Naive B cell (primary cell): Measurements from ENCODE around the gene RASA3. TPM values are rescaled to one million over a fixed set of nuclear protein-coding genes. Genes with fewer than 3 reads are reported as not detected.

Experiments used
- ATAC-seq, 2 donors: fragments of 150-1000 bp; cut with Tn5 transposase; 2 replicates each; pipeline ENCODE4 v1.10.0; 2021; ENCODE audit warnings: low read depth in 2 of 2, mild to moderate bottlenecking in 2 of 2, moderate library complexity in 2 of 2
- DNase-seq: peaks from one replicate; pipeline ENCODE4 v3.0.0; 2022
- H3K27ac Mint-ChIP-seq, 6 donors: one replicate each; pipeline ENCODE4 v1.8.0; 2020 to 2022; ENCODE audit warnings: mild to moderate bottlenecking in 6 of 6, mixed read lengths in 6 of 6, moderate library complexity in 5 of 6, inconsistent platforms in 2 of 6
- H3K27me3 Mint-ChIP-seq, 3 donors: one replicate each; pipeline ENCODE4 v1.8.0; 2021 to 2022; ENCODE audit warnings: mixed read lengths in 3 of 3, mild to moderate bottlenecking in 1 of 3
- H3K36me3 Mint-ChIP-seq, 2 donors: one replicate each; pipeline ENCODE4 v1.8.0; 2020 to 2022; ENCODE audit warnings: mixed read lengths in 2 of 2, inconsistent platforms in 1 of 2, mild to moderate bottlenecking in 1 of 2
- H3K4me1 Mint-ChIP-seq, 3 donors: one replicate each; pipeline ENCODE4 v1.8.0; 2020 to 2022; ENCODE audit warnings: mixed read lengths in 3 of 3, inconsistent platforms in 1 of 3, mild to moderate bottlenecking in 1 of 3, moderate library complexity in 1 of 3
- H3K4me3 Mint-ChIP-seq, 8 donors: one replicate each; pipeline ENCODE4 v1.8.0; 2020 to 2022; ENCODE audit warnings: mild to moderate bottlenecking in 8 of 8, mixed read lengths in 8 of 8, moderate library complexity in 8 of 8, inconsistent platforms in 2 of 8
- H3K9me3 Mint-ChIP-seq, 7 donors: one replicate each; pipeline ENCODE4 v1.8.0; 2020 to 2022; ENCODE audit warnings: mixed read lengths in 7 of 7, mild to moderate bottlenecking in 5 of 7, inconsistent platforms in 2 of 7, moderate library complexity in 1 of 7
- polyA plus RNA-seq, 6 donors: library from polyadenylated mRNA; unstranded; fragments of 300-500 nt; fragmentation: Illumina TruSeq; gene quantifications; one replicate each; pipeline ENCODE4 v1.2.3, GENCODE V29; 2021; ENCODE audit warnings: low read depth in 6 of 6

The RASA3 gene
- polyA plus RNA-seq, 6 donors from 2014 or later: 17.1 to 41.9 (median 28.8) TPM

GRCh38 chr13:113975416-113975815 lies 157.0 kb downstream of the RASA3 start:
- ATAC-seq: no peak
- DNase-seq: no peak
- Mint-ChIP-seq H3K4me1 (peaks cover 2 to 8% (median 8%) of the 10 kb centered on the region in 3 donors), H3K36me3 (peaks cover 14 to 19% of the 10 kb centered on the region in 2 donors), H3K9me3 (peaks cover 0 to 5% (median 0%) of the 10 kb centered on the region in 7 donors), H3K4me3 (no peak overlapping the region), H3K27me3 (no peaks in the 10 kb centered on the region), H3K27ac (peak overlapping the region in 1 of 6 donors; percentile 69)

GRCh38 chr13:113974304-113975281 lies 157.8 kb downstream of the RASA3 start:
- no peak for ATAC-seq
- H3K36me3 Mint-ChIP-seq: peaks cover 6 to 15% of the 10 kb centered on the region in 2 donors
- H3K9me3 Mint-ChIP-seq: no peaks in the 10 kb centered on the region
- H3K27ac Mint-ChIP-seq: no peak overlapping the region
- no peak overlapping the region for H3K4me3 Mint-ChIP-seq
- no peaks in the 10 kb centered on the region for H3K27me3 Mint-ChIP-seq
- DNase-seq: no peak
- peaks cover 0 to under 1% (median 0%) of the 10 kb centered on the region in 3 donors for H3K4me1 Mint-ChIP-seq

GRCh38 chr13:113973218-113974164 lies 158.9 kb downstream of the RASA3 start, which contains the start of gene C13orf46:
Gene C13orf46 (minus strand): TSS chr13:113974076. CDS start chr13:113973997, 79 bp downstream.
- Mint-ChIP-seq H3K27ac (peak within 1 kb of the TSS in 1 of 6 donors; percentile 81), H3K27me3 (no peaks in the 10 kb centered on the region), H3K4me1 (no peaks in the 10 kb centered on the region), H3K4me3 (no peak within 1 kb of the TSS), H3K36me3 (peaks cover 0 to 15% of the 10 kb centered on the region in 2 donors), H3K9me3 (no peaks in the 10 kb centered on the region)
- DNase-seq: no peak
- no peak for ATAC-seq

GRCh38 chr13:113972451-113973217 lies 159.8 kb downstream of the RASA3 start:
- H3K9me3 Mint-ChIP-seq: no peaks in the 10 kb centered on the region
- peaks cover 0 to 7% of the 10 kb centered on the region in 2 donors for H3K36me3 Mint-ChIP-seq
- no peak overlapping the region for H3K27ac Mint-ChIP-seq
- ATAC-seq (no peak), DNase-seq (no peak)
- no peaks in the 10 kb centered on the region for H3K4me1 Mint-ChIP-seq
- no peak overlapping the region for H3K4me3 Mint-ChIP-seq
- no peaks in the 10 kb centered on the region for H3K27me3 Mint-ChIP-seq

DNA sequence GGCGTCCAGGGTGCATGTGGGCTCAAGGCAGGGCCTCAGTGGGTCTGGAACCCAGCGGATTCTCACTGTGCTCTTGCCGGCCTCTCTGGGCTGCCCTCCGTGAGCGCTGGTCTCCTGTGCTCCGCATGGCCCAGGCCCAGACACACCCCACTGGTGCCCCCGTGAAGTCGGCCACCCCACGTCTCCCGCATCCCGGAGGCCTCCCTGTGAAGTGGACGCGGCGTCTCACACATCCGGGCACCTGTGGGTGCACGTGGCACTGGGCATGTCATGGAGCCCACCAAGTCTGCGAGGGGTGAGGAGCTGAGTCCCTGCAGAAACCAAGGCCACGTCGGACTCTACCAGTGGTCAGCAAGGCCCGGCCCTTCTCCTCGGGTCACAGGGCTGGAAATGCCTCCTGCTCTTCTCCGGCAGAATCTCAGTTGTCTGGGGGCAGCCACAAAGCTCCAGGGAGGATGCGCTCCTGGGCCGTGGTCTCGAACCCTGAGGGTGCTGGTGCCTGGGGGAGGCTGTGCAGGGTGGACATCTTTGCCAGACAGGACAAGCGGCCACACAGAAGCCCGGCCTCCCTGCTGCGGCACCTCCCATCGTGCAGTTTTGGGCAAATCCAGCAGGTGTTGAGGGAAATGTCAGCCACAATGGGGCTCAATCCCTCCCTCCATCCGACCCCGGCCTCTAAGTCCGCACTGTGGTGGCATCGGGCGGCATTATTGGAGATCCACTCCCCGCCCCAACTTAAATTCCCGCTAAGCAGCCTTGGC lies 160.8 kb downstream of the RASA3 start:
- Mint-ChIP-seq H3K4me3 (no peak overlapping the region), H3K36me3 (peaks cover 0 to 4% of the 10 kb centered on the region in 2 donors), H3K9me3 (no peaks in the 10 kb centered on the region), H3K27me3 (no peaks in the 10 kb centered on the region), H3K27ac (peak overlapping the region in 1 of 6 donors; percentile 32), H3K4me1 (no peaks in the 10 kb centered on the region)
- ATAC-seq: no peak
- no peak for DNase-seq

DNA sequence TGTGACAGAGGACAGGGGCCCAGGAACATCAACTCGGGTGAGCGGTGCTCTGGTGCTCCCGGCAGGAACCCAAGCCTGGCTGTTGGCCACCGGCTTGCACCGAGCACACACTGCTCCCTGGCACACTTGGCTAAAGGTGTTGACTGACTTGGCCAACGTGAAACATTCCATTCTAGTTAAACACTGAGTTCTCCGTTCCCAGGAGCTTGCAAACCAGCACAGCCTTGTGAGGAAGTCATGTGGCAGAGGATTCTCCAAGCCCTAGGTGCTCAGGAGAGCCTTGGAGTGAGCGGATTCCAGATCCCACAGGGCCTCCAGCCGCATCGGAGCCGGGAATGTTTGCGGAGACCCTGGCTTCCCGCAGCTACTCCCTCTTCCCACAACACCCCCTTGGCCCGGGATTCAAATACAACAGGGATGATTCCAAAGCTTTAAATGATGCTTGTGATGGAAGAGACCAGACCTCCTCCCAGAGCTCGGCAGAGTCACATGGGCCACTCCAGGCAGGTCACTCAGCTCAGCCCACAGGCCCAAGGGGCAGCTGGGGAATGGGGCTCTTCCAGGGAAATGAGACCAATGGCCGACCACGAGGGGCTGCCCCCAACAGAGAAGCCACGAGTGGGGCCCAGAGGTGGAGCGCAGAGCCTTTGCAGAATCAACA lies 161.5 kb downstream of the RASA3 start:
- Mint-ChIP-seq H3K4me3 (no peak overlapping the region), H3K36me3 (peaks cover 0 to 4% of the 10 kb centered on the region in 2 donors), H3K9me3 (no peaks in the 10 kb centered on the region), H3K27me3 (no peaks in the 10 kb centered on the region), H3K4me1 (no peaks in the 10 kb centered on the region), H3K27ac (no peak overlapping the region)
- DNase-seq (no peak), ATAC-seq (no peak)

- H3K4me3 Mint-ChIP-seq: no peak overlapping the region
- no peaks in the 10 kb centered on the region for H3K4me1 Mint-ChIP-seq
- H3K27me3 Mint-ChIP-seq: no peaks in the 10 kb centered on the region
- no peaks in the 10 kb centered on the region for H3K36me3 Mint-ChIP-seq
- no peak for ATAC-seq
- no peaks in the 10 kb centered on the region for H3K9me3 Mint-ChIP-seq
- H3K27ac Mint-ChIP-seq: peak overlapping the region in 2 of 6 donors; percentile 34 to 78
- no peak for DNase-seq
These were observed 162.3 kb downstream of the RASA3 start for GRCh38 chr13:113969973-113970611.

DNA sequence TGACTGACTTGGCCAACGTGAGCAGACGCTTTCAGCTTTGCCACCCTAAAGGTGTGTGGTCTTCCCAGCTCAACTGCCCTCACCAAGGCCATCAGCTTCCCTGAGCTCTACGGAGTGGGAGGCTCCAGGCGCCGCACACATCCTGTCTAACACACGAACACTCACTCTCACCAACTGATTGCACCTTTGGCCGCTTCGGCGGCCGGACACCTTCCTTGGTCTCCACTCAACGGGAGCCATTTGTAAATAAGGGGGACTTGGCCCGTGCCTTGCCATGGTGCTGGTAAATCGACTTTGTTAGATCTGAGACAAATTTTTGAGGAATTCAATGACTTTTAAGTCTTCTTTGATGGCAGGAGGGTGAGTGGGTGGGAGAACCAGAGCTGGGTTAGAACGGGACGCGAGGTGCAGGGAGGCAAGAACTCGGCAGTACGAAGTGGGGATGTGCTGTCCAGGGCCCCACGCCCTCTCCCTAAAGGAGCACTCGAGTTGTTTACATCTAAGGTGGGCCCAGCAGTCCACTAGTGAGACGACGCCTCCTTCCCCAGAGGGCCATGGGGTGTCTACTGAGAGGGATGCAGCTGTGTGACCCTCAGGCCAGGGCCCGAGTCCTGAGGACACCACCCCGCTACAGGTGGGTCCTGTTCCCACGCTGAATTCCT lies 163.0 kb downstream of the RASA3 start:
- DNase-seq (no peak), ATAC-seq (no peak)
- Mint-ChIP-seq H3K4me3 (no peak overlapping the region), H3K4me1 (no peaks in the 10 kb centered on the region), H3K36me3 (no peaks in the 10 kb centered on the region), H3K27ac (peak overlapping the region in 2 of 6 donors; percentile 65 to 90), H3K9me3 (no peaks in the 10 kb centered on the region), H3K27me3 (no peaks in the 10 kb centered on the region)

GRCh38 chr13:113968463-113969310 lies 163.7 kb downstream of the RASA3 start:
- no peak overlapping the region for H3K27ac Mint-ChIP-seq
- H3K9me3 Mint-ChIP-seq: no peaks in the 10 kb centered on the region
- DNase-seq (no peak), ATAC-seq (no peak)
- no peaks in the 10 kb centered on the region for H3K27me3 Mint-ChIP-seq
- H3K4me3 Mint-ChIP-seq: no peak overlapping the region
- no peaks in the 10 kb centered on the region for H3K36me3 Mint-ChIP-seq
- H3K4me1 Mint-ChIP-seq: no peaks in the 10 kb centered on the region

DNA sequence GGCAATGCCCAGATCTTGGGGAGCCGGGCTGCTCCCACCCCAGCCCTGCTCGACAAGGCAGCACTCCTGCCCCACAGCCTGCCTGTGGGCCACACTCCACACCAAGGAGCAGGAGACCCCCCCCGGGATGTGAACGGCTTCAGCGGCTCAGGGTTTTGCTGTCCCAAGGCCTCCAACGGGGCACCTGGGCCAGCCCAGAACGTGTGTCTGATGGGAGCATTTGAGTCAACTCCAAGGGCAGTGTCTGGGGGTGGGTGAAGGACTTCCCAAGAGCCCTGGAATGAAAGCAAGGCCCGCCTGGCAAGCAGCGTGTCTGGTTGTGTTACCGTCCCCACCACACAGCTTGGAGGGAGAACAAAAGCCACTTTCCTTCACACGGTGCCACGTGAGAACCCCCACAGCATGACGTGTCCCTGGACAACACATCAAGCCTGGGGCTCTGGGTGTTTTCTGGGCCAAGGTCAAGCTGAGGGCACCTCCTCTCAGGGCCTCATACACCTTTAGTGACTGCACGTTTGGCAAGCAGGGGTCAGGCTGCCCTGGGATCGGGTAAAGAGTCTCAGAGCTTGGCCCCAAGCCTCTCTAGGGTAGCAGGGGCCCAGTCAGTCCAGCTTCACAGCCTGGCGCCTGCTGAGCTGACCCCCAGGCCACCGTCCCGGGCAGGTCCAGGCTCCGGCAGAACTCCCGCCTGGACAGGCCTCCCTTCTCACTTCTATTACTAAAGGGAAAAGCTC lies 164.5 kb downstream of the RASA3 start:
- H3K9me3 Mint-ChIP-seq: no peaks in the 10 kb centered on the region
- ATAC-seq: no peak
- no peak overlapping the region for H3K4me3 Mint-ChIP-seq
- no peaks in the 10 kb centered on the region for H3K4me1 Mint-ChIP-seq
- H3K36me3 Mint-ChIP-seq: no peaks in the 10 kb centered on the region
- no peak overlapping the region for H3K27ac Mint-ChIP-seq
- DNase-seq: no peak
- no peaks in the 10 kb centered on the region for H3K27me3 Mint-ChIP-seq
